GM18508 (cell line): ENCODE measurements around the gene MED20.
A peak's percentile ranks its signal among the peaks of the same experiment; 100 is the strongest.
"Not testable (repeated sequence)": the region's sequence is repeated elsewhere in the genome, so short reads cannot be mapped to it uniquely, and the experiment has no call there.

Experiments
- ATAC-seq: cut with Tn5 transposase; IDR thresholded peaks from one replicate; pipeline ENCODE4 v1.9.1; 2021; ENCODE audit warnings: moderate number of reproducible peaks; ENCODE audit not compliant: insufficient read depth, unreplicated experiment

Gene MED20, protein sequence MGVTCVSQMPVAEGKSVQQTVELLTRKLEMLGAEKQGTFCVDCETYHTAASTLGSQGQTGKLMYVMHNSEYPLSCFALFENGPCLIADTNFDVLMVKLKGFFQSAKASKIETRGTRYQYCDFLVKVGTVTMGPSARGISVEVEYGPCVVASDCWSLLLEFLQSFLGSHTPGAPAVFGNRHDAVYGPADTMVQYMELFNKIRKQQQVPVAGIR

GRCh38 chr6:41920921-41921711 lies at the start of gene MED20, which contains the start of gene BYSL:
Gene MED20, minus strand, starts transcription at chr6:41921139. Its CDS starts 121 bp downstream, at chr6:41921018.
Gene BYSL, plus strand, starts transcription at chr6:41921499. Its CDS starts 64 bp downstream, at chr6:41921563.
- peak; percentile 68 for ATAC-seq

- no peak for ATAC-seq
Measured at GRCh38 chr6:41970436-41970846, 49.5 kb upstream of the MED20 start.

DNA sequence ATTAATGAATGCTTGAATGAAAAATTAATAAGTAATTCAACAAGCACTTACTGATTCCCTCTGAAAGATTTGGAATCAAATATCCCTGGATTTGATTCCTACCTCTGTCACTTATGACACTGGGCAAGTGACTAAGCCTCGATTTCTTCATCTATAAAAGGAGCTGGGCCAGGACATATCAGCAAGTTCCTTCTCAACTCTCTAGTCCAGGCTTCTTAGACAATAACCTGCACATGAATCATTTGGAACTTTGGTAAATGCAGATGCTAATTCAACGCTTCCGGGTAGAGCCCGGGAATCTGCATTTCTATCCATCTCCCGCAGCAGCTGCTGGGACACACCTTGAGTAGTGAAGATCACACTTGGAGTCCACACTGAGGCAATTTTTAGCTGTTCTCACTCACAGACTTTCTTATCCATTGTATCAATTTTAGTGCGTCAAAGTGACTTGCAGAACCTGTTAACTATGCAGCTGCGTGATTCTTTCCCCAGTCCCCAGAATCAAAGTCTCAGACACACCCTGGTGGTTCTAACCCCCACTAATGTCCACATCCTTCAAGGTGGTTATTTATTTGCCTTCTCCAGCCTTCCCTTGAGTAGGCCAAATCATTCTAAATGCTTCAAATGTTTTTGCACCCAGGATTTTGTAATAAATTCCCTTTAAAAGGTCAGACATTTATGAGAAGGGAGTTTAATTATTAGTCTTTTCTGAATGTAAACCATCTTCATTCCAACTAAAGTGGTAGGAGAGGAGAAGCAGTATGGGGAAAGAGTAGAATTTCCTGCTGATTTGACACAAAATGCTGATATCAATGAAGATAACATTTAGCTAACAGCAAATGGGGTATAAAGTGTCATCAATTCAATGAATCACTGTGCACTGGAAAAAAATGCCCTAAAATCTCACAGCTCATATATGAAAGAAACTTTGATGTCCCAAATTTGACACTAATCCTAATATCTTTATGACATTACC lies 46.7 kb upstream of the MED20 start:
- ATAC-seq: no peak

DNA sequence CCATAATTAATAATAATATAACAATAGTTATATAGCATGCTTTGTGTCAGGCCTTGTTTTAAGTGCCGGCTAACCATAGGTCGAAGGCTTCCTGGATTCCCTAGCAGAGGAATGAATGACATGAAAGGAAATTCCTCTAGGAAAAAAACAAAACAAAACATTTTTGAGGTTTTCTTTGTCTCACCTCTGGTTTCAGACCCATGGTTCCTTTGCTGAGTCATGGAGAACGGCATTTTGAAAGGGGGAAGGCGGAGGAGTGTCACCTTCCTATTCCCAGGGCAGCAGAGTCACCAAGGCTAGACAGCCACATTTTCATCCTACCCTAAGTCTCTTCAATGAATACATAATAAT lies 46.0 kb upstream of the MED20 start:
- ATAC-seq: no peak

DNA sequence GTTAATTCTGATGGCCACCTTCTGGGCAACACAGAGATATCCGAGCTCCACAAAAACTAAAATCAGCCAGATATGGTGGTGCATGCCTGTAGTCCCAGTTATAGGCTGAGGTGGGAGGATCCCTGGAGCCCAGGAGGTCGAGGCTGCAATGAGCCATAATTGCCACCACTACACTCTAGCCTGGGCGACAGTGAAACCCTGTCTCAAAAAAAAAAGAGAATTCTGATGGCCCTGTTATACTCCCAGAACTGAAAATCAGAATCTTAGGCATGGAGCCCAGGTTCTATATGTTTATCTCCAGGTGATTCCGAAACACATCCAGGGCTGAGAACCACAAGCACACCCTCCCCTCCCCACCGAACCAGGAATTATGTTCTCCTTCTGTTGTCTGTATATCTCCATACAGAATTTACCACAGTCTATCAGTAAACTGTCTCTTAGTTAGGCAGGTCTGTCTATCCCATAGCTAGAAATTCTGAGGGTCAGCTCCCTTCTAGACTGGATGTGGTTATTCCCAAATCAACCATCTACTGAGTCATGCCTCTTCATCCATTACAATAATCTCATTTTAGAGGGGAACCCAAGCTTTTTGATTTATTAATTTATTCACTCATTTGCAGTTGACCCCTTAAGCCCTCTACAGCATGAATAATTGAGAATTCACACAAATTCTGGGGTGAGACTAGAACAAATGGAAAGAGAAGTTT lies 45.4 kb upstream of the MED20 start:
- ATAC-seq: no peak

- no peak for ATAC-seq
Measured at GRCh38 chr6:41965429-41966213, 44.7 kb upstream of the MED20 start.

DNA sequence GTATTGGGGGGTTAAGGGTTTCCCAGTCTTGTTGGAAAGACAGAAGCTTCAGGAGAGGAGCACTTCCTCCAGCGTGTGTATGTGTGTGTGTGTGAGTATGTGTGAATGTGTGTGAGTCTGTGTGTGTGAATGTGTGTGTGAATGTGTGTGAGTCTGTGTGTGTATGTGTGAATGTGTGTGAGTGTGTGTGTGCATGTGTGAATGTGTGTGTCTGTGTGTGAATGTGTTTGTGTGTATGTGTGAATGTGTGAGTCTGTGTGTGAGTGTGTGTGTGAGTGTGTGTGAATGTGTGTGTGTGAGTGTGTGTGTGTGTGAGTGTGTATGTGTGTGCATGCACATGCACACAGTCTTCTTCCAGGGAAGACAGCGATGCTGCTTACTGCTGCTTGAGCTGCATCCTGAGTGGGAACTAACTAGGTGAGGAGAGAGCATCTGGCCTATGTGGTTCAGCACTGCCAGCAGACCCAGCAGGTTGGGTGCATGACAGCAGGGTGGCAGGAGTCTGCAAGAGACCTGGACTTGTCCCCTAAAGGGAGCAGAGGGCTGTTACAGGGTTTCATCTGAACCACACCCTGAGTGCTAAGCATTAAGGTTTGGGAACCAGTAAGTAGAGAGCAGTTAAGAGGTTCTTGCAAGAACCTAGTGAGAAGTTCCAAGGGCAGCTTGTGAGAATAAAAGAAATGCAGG lies 43.4 kb upstream of the MED20 start:
- no peak for ATAC-seq

DNA sequence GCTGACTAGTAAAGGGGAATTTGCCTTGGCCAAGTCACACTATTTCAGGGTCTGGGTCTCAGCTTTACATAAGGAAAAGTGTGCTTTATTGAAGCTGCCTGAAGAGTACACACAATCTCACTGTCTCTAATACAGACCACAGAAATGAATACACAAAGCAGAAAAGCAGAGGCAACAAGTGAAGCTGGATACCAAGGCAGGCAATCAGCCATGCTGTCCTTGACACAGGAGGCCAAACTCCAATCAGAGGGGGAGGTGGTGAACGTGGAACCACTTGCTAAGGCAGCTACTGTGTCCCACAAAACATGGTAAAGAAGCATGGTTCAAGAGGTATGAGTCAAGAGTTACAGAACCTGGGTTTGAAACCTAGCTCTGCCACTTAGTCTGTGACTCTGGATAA lies 42.4 kb upstream of the MED20 start:
- no peak for ATAC-seq

DNA sequence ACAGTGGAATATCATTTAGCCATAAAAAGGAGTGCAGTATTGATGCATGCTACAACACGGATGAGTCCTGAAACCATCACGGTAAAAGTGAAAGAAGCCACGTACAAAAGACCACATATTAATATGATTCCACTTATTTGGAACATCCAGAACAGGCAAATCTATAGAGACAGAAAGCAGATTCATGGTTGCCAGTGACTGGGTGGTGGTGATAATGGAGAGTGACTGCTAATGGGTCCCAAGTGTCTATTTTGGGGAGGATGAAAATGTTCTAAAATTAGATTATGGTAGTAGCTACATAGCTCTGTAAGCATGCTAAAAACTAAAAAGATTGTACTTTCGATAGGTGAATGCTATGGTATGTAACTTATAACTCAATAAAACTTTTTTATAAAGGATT lies 39.1 kb upstream of the MED20 start:
- ATAC-seq: no peak

DNA sequence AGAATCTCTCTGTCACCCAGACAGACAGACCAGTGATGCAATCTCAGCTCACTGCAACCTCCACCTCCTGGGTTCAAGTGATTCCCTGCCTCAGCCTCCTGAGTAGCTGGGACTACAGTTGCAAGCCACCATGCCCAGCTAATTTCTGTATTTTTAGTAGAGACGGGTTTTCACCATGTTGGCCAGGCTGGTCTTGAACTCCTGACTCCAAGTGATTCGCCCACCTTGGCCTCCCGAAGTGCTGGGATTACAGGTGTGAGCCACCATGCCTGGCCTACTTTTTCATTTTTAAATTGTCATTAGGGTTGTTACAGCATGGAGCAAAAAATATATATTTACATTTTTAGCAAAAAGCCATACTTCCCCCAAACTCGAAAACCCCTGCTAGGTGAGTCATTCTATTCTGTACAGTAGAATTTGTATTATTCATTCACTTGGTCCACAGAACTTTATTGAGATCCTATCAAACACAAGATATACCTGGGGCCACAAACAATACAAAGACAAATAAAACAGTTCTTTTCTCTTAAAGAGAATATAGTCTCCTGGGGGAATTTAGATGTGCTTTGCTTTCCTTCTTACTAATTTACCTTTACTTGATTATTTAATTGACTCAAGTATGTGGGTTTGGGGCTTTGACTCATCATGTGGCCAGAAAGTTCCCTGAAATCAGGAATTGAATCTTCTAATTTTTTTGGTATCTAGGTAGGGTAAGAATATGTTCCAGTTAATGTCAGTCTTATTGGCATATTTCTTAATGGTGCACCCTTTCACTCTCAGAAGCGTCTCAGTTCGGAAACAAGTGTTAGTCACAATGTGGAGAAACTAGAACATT lies 37.3 kb upstream of the MED20 start:
- ATAC-seq: no peak

GRCh38 chr6:41957117-41957516 lies 36.2 kb upstream of the MED20 start:
- ATAC-seq: no peak

- no peak for ATAC-seq
Measured at GRCh38 chr6:41955412-41955811, 34.5 kb upstream of the MED20 start.

DNA sequence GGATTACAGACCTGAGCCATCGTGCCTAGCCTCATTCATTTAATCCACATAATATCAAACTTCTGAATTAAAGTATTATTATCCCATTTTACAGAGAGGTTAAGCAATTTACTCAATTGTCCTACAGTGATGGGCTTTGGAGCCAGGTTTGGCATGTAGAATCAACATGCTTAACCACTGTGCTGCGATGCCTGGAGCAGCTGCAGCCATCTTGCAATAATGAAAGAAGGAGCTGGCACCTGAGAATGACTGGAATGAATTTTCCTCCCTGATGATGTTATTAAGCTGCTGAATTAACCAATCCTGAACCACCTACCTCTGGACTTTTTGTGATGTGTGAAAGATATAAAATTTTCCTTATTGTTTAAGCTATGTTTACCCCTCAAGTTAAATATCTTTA lies 33.7 kb upstream of the MED20 start:
- no peak for ATAC-seq

DNA sequence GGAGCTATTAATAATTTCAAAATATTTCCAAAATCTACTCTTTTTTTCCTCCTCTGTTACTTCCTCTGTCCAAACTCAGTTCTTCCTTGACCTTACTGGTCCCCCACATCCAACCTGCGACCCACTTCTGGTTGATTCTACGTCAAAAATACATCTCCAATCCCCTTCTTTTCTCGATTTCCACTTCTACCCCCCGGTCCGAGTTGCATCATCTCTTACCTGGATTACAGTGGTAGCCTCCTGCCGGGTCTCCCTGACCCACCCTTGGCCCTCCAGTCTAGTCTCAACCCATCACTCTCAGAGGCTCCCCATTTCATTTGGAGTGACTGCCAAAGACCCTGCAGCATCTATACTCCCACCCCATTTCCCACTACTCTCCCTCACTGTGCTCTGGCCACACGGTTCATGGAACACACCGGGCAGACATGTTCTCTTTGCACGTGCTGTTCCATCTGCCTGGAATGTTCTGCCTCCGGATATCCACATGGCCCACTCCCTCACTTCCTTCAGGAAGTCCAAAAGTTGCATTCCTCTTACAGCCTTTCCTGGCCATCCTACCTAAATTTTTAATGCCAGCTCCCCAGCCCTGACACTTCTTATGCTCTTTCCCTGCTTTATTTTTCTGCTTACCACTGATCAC lies 26.8 kb upstream of the MED20 start:
- no peak for ATAC-seq

- ATAC-seq: no peak
Measured at GRCh38 chr6:41943456-41943855, 22.5 kb upstream of the MED20 start.

DNA sequence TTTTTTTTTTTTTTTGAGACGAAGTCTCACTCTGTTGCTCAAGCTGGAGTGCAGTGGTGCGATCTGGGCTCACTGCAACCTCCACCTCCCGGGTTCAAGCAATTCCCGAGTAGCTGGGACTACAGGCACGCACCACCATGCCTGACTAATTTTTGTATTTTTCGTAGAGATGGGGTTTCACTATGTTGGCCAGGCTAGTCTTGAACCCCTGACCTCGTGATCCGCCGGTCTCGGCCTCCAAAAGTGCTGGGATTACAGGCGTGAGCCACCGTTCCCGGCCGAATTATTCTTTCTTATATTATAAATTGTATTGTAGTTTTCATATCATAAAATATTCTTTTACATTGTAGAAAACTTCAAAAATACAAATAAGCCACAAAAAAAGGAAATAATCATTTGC lies 21.9 kb upstream of the MED20 start:
- ATAC-seq: not testable (repeated sequence)

- no peak for ATAC-seq
Measured at GRCh38 chr6:41942067-41942851, 21.3 kb upstream of the MED20 start.
